RWPE1 (cell line): ENCODE data around the gene HCN2.
"Not testable (repeated sequence)": the region's sequence is repeated elsewhere in the genome, so short reads cannot be mapped to it uniquely, and the experiment has no call there.

ENCODE experiments used
- CTCF ChIA-PET: fragments of 350-600 bp; sonication (Branson Sonifier 250); formaldehyde crosslinking; extraction: SDS; loops from one replicate; lab custom pipeline; 2021; lab: Yijun Ruan, JAX
- POLR2A ChIA-PET: fragments of 400-600 bp; formaldehyde crosslinking; extraction: SDS; loops from one replicate; lab custom pipeline; 2020; ENCODE audit warnings: antibody characterized with exemption; ENCODE audit not compliant: low non-redundant PET; lab: Yijun Ruan, JAX
- DNase-seq: peaks from one replicate; pipeline ENCODE4 v3.0.0; 2012; ENCODE audit warnings: low spot score
- H3K27ac ChIP-seq: fragments of 450-650 bp; 2 replicates; pipeline ENCODE4 v1.5.1; 2017
- TF ChIP-seq, protein P1 (sequence below): fragments of 450-650 bp; conservative IDR thresholded peaks from 2 replicates; pipeline ENCODE4 v1.5.1; 2017; ENCODE audit warnings: low read depth, mild to moderate bottlenecking

The HCN2 gene

GRCh38 chr19:619286-620002 lies 29.8 kb downstream of the HCN2 start:
- TF ChIP-seq, protein P1, sequence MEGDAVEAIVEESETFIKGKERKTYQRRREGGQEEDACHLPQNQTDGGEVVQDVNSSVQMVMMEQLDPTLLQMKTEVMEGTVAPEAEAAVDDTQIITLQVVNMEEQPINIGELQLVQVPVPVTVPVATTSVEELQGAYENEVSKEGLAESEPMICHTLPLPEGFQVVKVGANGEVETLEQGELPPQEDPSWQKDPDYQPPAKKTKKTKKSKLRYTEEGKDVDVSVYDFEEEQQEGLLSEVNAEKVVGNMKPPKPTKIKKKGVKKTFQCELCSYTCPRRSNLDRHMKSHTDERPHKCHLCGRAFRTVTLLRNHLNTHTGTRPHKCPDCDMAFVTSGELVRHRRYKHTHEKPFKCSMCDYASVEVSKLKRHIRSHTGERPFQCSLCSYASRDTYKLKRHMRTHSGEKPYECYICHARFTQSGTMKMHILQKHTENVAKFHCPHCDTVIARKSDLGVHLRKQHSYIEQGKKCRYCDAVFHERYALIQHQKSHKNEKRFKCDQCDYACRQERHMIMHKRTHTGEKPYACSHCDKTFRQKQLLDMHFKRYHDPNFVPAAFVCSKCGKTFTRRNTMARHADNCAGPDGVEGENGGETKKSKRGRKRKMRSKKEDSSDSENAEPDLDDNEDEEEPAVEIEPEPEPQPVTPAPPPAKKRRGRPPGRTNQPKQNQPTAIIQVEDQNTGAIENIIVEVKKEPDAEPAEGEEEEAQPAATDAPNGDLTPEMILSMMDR: no peak
- no peak for DNase-seq
- POLR2A ChIA-PET: no interaction called here
- CTCF ChIA-PET: interaction anchor here (0.7 kb wide), 1 partner anchor 68 kb away, joined by 3 read pairs; no protein-coding TSS in a partner anchor
- H3K27ac ChIP-seq: no peak overlapping the region

GRCh38 chr19:620166-620862 lies 30.6 kb downstream of the HCN2 start:
- H3K27ac ChIP-seq: no peak overlapping the region
- CTCF ChIA-PET: interaction anchor here (0.7 kb wide), 1 partner anchor 69 kb away, joined by 3 read pairs; no protein-coding TSS in a partner anchor
- DNase-seq: no peak
- POLR2A ChIA-PET: no interaction called here
- TF ChIP-seq, protein P1: no peak

DNA sequence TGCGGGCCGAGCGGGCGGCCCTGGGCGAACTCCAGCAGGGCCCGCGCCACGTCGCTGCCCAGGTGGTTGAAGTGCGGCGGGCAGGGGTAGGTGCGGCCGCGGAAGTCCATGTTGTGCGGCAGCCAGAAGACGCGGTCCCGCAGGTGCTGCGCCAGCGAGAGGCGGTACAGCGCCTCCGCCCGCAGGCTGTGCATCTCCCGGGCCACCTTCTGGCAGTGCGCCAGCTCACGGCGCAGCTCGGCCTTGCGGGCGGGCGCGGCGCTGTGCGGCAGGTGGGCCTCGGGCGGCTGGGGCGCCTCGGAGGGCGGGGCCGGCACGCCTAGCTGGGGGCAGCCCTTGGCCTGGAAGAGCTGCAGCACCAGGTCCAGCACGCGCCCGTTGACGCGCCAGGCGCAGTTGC lies 31.5 kb downstream of the HCN2 start:
- DNase-seq, H3K27ac ChIP-seq, CTCF ChIA-PET, POLR2A ChIA-PET: not testable (repeated sequence)

DNA sequence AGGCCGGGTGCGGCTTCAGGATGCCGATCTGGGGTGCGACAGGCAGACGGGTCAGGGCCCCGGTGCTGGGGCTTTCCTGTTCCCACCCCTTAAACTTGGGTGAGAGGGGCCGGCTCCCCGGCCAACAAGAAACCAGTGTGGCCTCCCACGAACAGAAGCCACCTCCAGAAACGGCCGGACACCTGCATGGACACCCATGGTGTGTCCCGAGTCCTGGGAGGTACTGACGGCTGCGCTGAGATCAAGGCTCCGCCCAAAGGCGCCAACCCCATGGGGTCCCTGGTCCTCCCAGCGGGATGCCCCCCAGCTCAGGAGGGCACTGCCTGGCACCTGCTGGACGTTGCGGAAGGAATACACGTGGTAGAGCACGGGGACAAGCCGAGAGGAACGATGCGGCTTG lies 32.1 kb downstream of the HCN2 start:
- no peak overlapping the region for H3K27ac ChIP-seq
- TF ChIP-seq, protein P1: no peak
- DNase-seq: no peak
- POLR2A ChIA-PET: no interaction called here
- CTCF ChIA-PET: no interaction called here

DNA sequence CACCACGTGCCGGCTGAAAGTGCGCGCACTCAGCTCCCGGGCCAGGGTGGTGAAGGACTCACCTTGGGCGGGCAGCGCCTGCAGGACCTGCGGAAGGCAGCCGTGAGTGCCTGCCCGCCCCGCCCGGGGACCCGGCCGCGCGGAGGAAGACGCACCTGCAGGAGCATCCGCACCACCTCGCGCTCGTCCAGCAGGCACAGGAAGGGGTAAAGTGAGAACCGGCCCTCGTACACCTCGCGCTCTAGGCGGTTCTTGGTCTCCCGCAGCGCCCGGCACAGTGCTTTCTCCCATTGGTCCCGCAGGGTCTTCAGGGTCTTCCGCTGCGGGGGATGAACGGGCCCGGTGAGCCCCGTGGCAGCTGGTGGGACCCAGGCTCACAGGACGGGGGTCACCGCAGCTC lies 33.0 kb downstream of the HCN2 start:
- POLR2A ChIA-PET: no interaction called here
- CTCF ChIA-PET: interaction anchor here (0.8 kb wide), 1 partner anchor 112 kb away, joined by 3 read pairs; no protein-coding TSS in a partner anchor

DNA sequence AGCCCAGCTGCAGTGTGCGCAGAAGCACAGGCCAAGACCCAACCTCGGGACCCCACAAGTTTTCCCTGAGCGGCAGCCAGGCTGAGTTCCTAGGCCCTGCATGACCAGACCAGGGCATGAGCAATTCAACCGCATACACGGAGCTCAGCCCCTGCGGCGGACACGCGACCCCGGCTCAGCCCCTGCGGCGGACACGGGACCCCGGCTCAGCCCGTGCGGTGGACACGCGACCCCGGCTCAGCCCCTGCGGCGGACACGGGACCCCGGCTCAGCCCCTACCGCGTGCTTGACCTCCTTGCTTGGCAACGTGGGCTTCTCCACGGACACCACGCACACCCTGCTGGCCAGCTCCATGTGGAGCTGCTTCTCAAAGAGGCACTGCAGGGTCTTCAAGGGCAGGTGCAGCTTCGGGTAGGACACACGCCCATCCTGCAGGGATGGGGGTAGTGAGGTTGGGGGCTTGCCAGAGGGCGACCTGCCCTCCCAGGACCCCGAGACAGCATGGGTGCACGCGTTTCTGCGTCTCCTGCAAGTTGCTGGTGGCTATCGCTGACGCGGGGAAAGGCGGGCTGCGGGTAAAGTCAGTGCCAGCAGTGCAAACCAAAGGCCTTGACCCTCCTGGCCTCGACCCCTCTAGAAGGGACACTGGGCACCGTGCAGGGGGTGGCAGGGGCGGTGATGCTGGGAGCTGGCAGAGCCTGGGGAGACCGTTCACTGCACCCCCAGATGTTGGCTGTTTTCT lies 33.7 kb downstream of the HCN2 start:
- CTCF ChIA-PET: no interaction called here
- H3K27ac ChIP-seq: peak overlapping the region; percentile 14
- POLR2A ChIA-PET: no interaction called here
- TF ChIP-seq, protein P1: no peak
- no peak for DNase-seq

More for the DNA sequence above, 33.0 kb downstream of the HCN2 start:
- no peak overlapping the region for H3K27ac ChIP-seq
- TF ChIP-seq, protein P1: no peak
- no peak for DNase-seq
